NAMALWA (cell line): ENCODE results near the gene CYSLTR2.

Source experiments
- DNase-seq: peaks from one replicate; pipeline ENCODE4 v3.0.0-alpha.2; 2015; ENCODE audit warnings: low spot score

Gene CYSLTR2

GRCh38 chr13:48653472-48653939 is at the start of gene CYSLTR2:
Gene CYSLTR2, plus strand, starts transcription at chr13:48653929. Its CDS starts 52,889 bp downstream, at chr13:48706818.
- DNase-seq: peak; percentile 9

GRCh38 chr13:48615049-48615448 is 38.7 kb upstream of the CYSLTR2 start:
- no peak for DNase-seq

DNA sequence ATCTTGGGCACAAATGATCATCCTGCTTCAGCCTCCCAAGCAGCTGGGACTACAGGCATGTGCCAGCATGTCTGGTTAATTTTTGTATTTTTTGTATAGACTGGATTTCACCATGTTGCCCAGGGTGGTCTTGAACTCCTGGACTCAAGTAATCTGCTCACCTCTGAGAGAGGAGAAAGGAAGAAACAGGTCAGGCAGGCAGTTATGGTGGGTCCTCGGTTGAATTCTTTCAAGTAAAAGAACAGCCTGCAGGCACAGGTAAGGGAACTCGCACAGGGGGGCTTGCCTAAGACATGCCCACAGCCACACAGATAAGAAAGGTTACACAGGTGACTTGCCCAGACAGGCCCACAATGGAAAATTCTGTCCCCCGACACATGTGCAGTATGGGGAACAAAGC is 34.8 kb upstream of the CYSLTR2 start:
- DNase-seq: no peak

GRCh38 chr13:48621056-48621455 is 32.7 kb upstream of the CYSLTR2 start:
- DNase-seq: no peak

DNA sequence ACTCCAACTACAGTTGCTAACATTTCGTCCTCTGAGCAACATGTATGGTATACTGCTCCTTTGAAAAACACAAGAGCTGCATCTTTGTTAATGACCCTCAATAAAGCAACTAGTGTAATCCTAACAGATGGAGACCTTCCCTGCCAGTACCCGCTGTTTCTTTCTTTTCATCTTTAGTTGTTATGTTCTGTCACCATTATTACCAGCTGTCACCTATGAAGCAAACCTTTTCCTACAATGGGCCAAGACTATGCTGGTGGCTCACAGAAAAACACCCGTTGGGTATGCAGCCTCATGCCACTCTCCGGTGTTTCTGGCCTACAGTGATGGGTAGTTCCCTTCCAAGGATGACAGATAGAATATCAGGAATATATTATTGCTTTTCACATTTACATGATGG is 29.7 kb upstream of the CYSLTR2 start:
- no peak for DNase-seq

GRCh38 chr13:48624858-48625257 is 28.9 kb upstream of the CYSLTR2 start:
- no peak for DNase-seq

GRCh38 chr13:48625413-48626076 is 28.2 kb upstream of the CYSLTR2 start:
- DNase-seq: no peak

DNA sequence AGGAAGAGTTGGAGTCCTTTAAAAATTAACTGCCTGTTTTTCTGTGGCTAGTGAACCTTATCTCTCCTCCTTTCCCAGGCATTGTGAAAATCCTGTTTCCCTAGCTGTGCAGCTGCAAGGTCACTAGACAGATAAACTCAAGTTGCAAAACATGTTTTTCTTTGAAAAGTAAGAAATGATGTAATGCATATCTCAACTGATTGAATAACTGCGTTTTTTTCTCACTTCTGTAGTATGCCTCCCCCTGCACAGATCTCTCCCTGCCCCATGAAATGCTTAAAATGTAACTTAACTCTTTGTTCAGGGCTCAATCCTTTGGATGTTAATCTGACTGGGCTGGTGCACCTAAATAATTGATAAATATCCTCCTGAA is 27.7 kb upstream of the CYSLTR2 start:
- DNase-seq: no peak

GRCh38 chr13:48626726-48627451 is 26.8 kb upstream of the CYSLTR2 start:
- DNase-seq: no peak

GRCh38 chr13:48629277-48629676 is 24.5 kb upstream of the CYSLTR2 start:
- no peak for DNase-seq

- DNase-seq: no peak
Measured at GRCh38 chr13:48630291-48630690, 23.4 kb upstream of the CYSLTR2 start.

DNA sequence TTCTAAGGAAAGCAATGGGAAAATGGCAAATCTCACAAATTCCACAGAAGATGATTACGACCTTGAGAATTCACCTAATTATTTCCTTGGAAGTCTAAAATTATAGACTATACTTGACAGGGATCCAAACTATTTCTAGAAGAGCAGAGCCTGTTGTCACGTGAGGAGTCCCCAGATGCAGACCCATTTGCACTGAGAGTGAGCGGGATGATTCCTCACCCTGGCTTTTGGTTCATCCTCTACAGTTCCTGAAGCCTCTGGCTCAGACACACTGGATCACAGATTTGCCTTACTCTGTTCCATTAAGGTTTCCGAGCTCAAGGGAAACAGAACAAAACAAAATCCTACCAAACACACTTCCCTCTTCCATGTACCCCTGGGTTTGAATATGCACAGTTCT is 23.0 kb upstream of the CYSLTR2 start:
- DNase-seq: no peak

DNA sequence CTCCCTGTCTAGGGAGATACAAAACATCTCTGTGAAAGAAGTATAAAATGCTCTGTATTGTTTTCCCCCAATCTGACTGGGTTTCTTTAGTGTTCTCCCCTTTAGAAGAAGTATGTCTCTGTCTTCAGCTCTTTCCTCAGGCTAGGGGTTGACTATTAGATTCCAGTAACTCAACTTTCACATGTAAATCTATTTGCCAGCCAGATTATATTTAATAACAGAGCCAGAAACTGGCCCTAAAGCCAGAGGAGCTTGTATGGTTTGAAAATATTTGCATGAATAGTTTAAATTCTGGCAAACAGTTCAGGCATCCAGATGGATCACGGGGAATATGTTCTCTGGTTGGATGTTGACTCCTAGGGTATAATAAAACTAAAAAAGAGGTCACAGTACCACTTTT is 22.3 kb upstream of the CYSLTR2 start:
- DNase-seq: no peak

DNA sequence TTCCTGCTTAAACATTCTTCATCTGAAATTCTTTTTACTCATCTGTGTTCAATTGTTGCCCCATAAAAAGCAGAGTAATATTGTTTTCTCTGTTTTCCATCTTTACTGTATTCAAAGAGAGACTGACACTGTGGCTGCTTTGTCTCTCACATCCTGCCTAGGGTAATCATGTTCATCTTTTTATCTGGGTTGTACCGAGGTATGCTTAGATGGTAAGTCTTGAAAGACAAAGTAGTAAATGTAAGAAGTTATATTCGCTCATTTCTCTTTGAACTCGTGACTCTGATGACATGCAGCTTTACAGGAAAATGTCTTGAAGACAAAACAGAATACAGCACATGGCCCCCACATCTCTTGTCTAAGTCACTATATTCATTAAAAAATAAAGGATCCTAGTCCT is 20.0 kb upstream of the CYSLTR2 start:
- DNase-seq: no peak

GRCh38 chr13:48634636-48635035 is 19.1 kb upstream of the CYSLTR2 start:
- DNase-seq: no peak

- DNase-seq: no peak
Measured at GRCh38 chr13:48635478-48635877, 18.3 kb upstream of the CYSLTR2 start.

- no peak for DNase-seq
Measured at GRCh38 chr13:48636550-48636949, 17.2 kb upstream of the CYSLTR2 start.

DNA sequence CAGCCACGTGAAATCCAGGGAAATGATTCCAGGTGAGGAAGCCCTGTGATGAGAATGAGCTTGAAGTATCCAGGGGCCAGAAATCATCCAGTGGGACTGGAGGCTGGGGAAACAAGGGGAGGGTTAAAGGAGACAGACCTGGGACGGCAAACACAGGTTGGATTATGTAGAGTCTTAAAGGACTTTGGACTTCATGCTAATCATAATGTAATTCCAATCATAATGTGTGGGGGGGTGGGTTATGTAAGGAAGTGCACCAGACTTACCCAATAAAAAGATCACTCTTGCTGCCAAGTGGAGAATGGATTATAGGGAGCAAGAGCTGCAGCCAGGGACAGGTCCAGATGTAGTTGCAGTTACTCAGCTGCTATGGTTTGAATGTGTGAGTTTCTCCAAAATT is 16.1 kb upstream of the CYSLTR2 start:
- no peak for DNase-seq

DNA sequence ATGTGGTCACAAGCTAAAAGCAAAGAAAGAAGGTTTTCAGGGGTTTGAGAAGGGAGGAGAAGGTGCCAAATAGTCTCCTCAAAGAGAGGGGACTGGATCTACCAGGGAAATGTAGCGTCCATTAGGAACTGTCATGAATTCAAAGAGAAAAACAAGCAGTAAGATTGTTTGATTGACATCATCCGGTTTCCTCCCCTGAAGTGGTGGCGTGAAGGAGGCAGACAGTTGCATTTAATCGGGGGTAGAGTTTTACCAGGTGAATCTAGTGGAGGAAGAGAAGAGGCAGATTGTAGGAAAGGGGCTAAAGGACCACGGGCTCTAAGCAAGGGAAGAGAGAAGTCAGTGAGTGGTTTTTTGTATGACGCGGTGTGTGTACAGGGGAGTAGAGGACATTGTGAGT is 13.0 kb upstream of the CYSLTR2 start:
- no peak for DNase-seq

- no peak for DNase-seq
Measured at GRCh38 chr13:48641404-48641803, 12.3 kb upstream of the CYSLTR2 start.

GRCh38 chr13:48642061-48642460 is 11.7 kb upstream of the CYSLTR2 start:
- DNase-seq: no peak

GRCh38 chr13:48643159-48643558 is 10.6 kb upstream of the CYSLTR2 start:
- DNase-seq: no peak

GRCh38 chr13:48644141-48644540 is 9.6 kb upstream of the CYSLTR2 start:
- DNase-seq: no peak

GRCh38 chr13:48644951-48645350 is 8.8 kb upstream of the CYSLTR2 start:
- DNase-seq: no peak
